HG02970 (cell line): ENCODE measurements around the gene B4GALT3.

Experiments
- ATAC-seq: cut with Tn5 transposase; IDR thresholded peaks from one replicate; pipeline ENCODE4 v1.9.1; 2021; ENCODE audit warnings: mild to moderate bottlenecking, moderate library complexity, moderate number of reproducible peaks; ENCODE audit not compliant: unreplicated experiment, low FRiP score

The B4GALT3 gene

GRCh38 chr1:161189036-161189435 is 11.7 kb upstream of the B4GALT3 start:
- ATAC-seq: no peak

GRCh38 chr1:161188381-161188780 is 11.1 kb upstream of the B4GALT3 start:
- ATAC-seq: no peak

- no peak for ATAC-seq
Measured at GRCh38 chr1:161187311-161187710, 10.0 kb upstream of the B4GALT3 start.

- ATAC-seq: no peak
Measured at GRCh38 chr1:161185732-161186311, 8.5 kb upstream of the B4GALT3 start.

- no peak for ATAC-seq
Measured at GRCh38 chr1:161185282-161185682, 8.0 kb upstream of the B4GALT3 start.

- ATAC-seq: no peak
Measured at GRCh38 chr1:161182214-161182613, 4.9 kb upstream of the B4GALT3 start.

- ATAC-seq: no peak
Measured at GRCh38 chr1:161180639-161181038, 3.3 kb upstream of the B4GALT3 start.

GRCh38 chr1:161179698-161180097 is 2.4 kb upstream of the B4GALT3 start:
- no peak for ATAC-seq

GRCh38 chr1:161177936-161178244 is 583 bp upstream of the B4GALT3 start:
- ATAC-seq: no peak

GRCh38 chr1:161176468-161177111 is 717 bp downstream of the B4GALT3 start:
- ATAC-seq: no peak

- ATAC-seq: no peak
Measured at GRCh38 chr1:161175771-161176453, 1.4 kb downstream of the B4GALT3 start.

GRCh38 chr1:161174911-161175310 is 2.4 kb downstream of the B4GALT3 start:
- ATAC-seq: no peak

GRCh38 chr1:161173711-161174110 is 3.6 kb downstream of the B4GALT3 start:
- ATAC-seq: no peak

- ATAC-seq: no peak
Measured at GRCh38 chr1:161172776-161173376, 4.4 kb downstream of the B4GALT3 start.

GRCh38 chr1:161172349-161172748 is 5.0 kb downstream of the B4GALT3 start:
- ATAC-seq: no peak

GRCh38 chr1:161171696-161172095 is 5.6 kb downstream of the B4GALT3 start:
- ATAC-seq: no peak

GRCh38 chr1:161171191-161171590 is 6.1 kb downstream of the B4GALT3 start:
- no peak for ATAC-seq

GRCh38 chr1:161168906-161169305 is 8.4 kb downstream of the B4GALT3 start:
- no peak for ATAC-seq

GRCh38 chr1:161166669-161167548 is 10.4 kb downstream of the B4GALT3 start:
- ATAC-seq: peak; percentile 9

- peak; percentile 81 for ATAC-seq
Measured at GRCh38 chr1:161165742-161166668, 11.3 kb downstream of the B4GALT3 start, which contains the start of gene PPOX. PPOX (plus strand) TSS chr1:161166426; CDS start chr1:161166848, 422 bp downstream.
